Right forelimb (tissue), 1 donor: ENCODE data around the gene ZGLP1.
A peak's percentile ranks its signal among the peaks of the same experiment; 100 is the strongest.

Experiments
- DNase-seq: peaks from one replicate; pipeline ENCODE4 v3.0.0-alpha.2; 2018

The ZGLP1 gene

GRCh38 chr19:10325732-10326131, 16.1 kb upstream of the ZGLP1 start:
- no peak for DNase-seq

GRCh38 chr19:10321874-10322835, 12.5 kb upstream of the ZGLP1 start:
- DNase-seq, result no peak

GRCh38 chr19:10321417-10321797, 11.8 kb upstream of the ZGLP1 start:
- DNase-seq, result no peak

- no peak for DNase-seq
Observed at GRCh38 chr19:10320602-10321416, 11.2 kb upstream of the ZGLP1 start.

GRCh38 chr19:10318807-10319682, 9.4 kb upstream of the ZGLP1 start:
- DNase-seq, result no peak

GRCh38 chr19:10317857-10318462, 8.3 kb upstream of the ZGLP1 start:
- no peak for DNase-seq

GRCh38 chr19:10317045-10317856, 7.6 kb upstream of the ZGLP1 start:
- DNase-seq, result no peak

GRCh38 chr19:10316229-10317044, 6.8 kb upstream of the ZGLP1 start:
- DNase-seq, result no peak

GRCh38 chr19:10315335-10316214, 6.0 kb upstream of the ZGLP1 start, which contains the start of gene FDX2:
Gene FDX2 (minus strand): TSS chr19:10316015. CDS start chr19:10315996, 19 bp downstream.
- peak; percentile 92 for DNase-seq

GRCh38 chr19:10306327-10306726, 3.3 kb downstream of the ZGLP1 start:
- no peak for DNase-seq

- no peak for DNase-seq
Observed at GRCh38 chr19:10305139-10305806, 4.3 kb downstream of the ZGLP1 start.

- DNase-seq, result no peak
Observed at GRCh38 chr19:10299545-10300458, 9.8 kb downstream of the ZGLP1 start.

GRCh38 chr19:10295847-10296591, 13.6 kb downstream of the ZGLP1 start:
- no peak for DNase-seq

GRCh38 chr19:10295305-10295846, 14.2 kb downstream of the ZGLP1 start:
- DNase-seq, result no peak

- DNase-seq, result no peak
Observed at GRCh38 chr19:10294368-10294697, 15.3 kb downstream of the ZGLP1 start.

GRCh38 chr19:10293637-10294367, 15.8 kb downstream of the ZGLP1 start:
- no peak for DNase-seq
